Muscle of back (tissue), 13 donors: Measurements from ENCODE around the gene RNF5. TPM values are rescaled to one million over a fixed set of nuclear protein-coding genes. Genes with fewer than 3 reads are reported as not detected.
"Not testable (repeated sequence)": the region's sequence is repeated elsewhere in the genome, so short reads cannot be mapped to it uniquely, and the experiment has no call there.

ENCODE experiments used
- DNase-seq, 3 donors: peaks; one replicate each; pipeline versions ENCODE4 v3.0.0 to v3.0.0-alpha.2; 2013
- long read RNA-seq, 9 donors: transcript quantifications; one replicate each; lab custom pipeline, GENCODE V29; 2026
- polyA plus RNA-seq, 10 donors: library from polyadenylated mRNA; unstranded; fragments of 120-200 nt; gene quantifications; one replicate each; pipeline ENCODE4 v1.2.1, GENCODE V29; 2013; ENCODE audit not compliant: insufficient read length in 10 of 10

The RNF5 gene, protein sequence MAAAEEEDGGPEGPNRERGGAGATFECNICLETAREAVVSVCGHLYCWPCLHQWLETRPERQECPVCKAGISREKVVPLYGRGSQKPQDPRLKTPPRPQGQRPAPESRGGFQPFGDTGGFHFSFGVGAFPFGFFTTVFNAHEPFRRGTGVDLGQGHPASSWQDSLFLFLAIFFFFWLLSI
- 10 to 100 TPM; 39.1 to 54.0 (median 48.7) TPM for polyA plus RNA-seq
- long read RNA-seq, donor 1, transcript RNF5-203 (6 exons, 1,168 nt): major isoform, 23 of 29 reads
- long read RNA-seq, donor 1, partial matches to known transcripts: 6 of 29 reads
- long read RNA-seq, donor 1, other reads (novel, unspliced or antisense): 0 of 29 reads
- long read RNA-seq, donor 2, transcript RNF5-203 (6 exons, 1,168 nt): major isoform, 15 of 15 reads
- long read RNA-seq, donor 2, partial matches to known transcripts: 0 of 15 reads
- long read RNA-seq, donor 2, other reads (novel, unspliced or antisense): 0 of 15 reads
- long read RNA-seq, donor 3: 0 reads
- long read RNA-seq, donor 4, transcript RNF5-203 (6 exons, 1,168 nt): major isoform, 22 of 22 reads
- long read RNA-seq, donor 4, partial matches to known transcripts: 0 of 22 reads
- long read RNA-seq, donor 4, other reads (novel, unspliced or antisense): 0 of 22 reads
- long read RNA-seq, donor 5, transcript RNF5-203 (6 exons, 1,168 nt): major isoform, 26 of 42 reads
- long read RNA-seq, donor 5, partial matches to known transcripts: 16 of 42 reads
- long read RNA-seq, donor 5, other reads (novel, unspliced or antisense): 0 of 42 reads
- long read RNA-seq, donor 6, transcript RNF5-203 (6 exons, 1,168 nt): major isoform, 24 of 55 reads
- long read RNA-seq, donor 6, partial matches to known transcripts: 25 of 55 reads
- long read RNA-seq, donor 6, other reads (novel, unspliced or antisense): 6 of 55 reads
- long read RNA-seq, donor 7, transcript RNF5-203 (6 exons, 1,168 nt): major isoform, 23 of 32 reads
- long read RNA-seq, donor 7, partial matches to known transcripts: 9 of 32 reads
- long read RNA-seq, donor 7, other reads (novel, unspliced or antisense): 0 of 32 reads
- long read RNA-seq, donor 8, transcript RNF5-203 (6 exons, 1,168 nt): major isoform, 17 of 22 reads
- long read RNA-seq, donor 8, partial matches to known transcripts: 5 of 22 reads
- long read RNA-seq, donor 8, other reads (novel, unspliced or antisense): 0 of 22 reads
- long read RNA-seq, donor 9, transcript RNF5-203 (6 exons, 1,168 nt): major isoform, 6 of 6 reads
- long read RNA-seq, donor 9, partial matches to known transcripts: 0 of 6 reads
- long read RNA-seq, donor 9, other reads (novel, unspliced or antisense): 0 of 6 reads

DNA sequence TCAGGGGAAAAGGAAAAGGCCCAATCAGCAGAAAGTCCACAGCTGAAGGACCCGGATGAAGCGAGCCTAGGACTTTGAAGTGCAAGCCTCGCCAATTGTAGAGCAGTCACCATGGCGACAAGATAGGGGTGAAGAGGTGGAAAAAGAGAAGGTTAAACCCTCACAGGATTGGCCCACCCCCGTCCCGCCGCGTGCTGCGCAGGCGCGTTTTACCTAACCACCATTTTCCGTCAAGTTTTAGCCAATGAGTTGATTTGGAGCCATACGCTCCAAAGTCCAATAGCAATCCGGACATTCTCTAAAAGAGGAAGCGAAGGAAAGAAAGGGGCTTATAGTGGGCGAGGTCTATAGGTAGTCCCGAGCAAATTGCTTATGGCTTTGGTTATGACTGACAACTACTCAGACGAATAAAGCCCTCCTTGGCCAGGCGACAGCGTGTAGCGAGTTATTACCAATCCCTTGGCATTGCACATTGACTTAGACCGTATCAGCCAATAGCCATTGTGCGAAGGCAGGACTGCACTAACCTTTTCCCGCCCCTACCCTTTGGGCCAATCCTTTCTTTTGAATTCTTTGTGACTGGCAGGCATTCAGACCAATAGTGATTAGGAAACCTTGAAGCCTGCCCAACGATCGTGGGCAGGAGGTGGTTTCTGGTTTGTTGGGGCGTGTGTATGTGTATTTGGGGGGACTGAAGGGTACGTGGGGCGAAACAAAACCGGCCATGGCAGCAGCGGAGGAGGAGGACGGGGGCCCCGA, at the start of gene RNF5:
TSS of gene RNF5 (plus strand) at position 618 of the 759 bp plus-strand sequence. CDS start at position 725, 107 bp downstream.
- peak; percentile 99 to 100 (median 100) for DNase-seq

DNA sequence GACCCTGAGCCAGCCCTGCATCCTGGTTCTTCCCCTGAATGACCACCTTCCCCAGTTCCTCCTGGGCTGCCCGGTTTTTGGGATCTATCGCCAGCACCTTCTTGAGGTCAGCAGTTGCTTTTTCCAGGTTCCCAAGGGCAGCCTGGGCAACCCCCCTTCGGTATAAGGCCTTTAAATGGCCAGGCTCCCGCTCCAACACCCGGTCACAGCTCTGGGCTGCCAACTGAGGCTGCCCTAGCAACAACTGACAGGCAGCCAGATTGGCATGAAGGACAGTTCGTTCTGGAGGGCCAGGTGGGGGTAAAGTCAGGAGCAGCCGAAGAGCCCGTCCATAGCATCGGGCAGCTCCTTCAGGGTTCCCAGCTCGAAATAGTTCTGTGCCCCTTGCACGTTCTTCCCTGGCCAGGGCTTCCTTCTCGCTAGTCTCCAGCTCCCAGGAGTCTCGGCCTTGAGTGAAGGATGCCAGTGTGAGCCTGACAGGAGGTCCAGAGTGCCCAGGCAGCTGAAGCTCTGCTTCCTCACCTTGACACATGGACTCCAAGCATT, 49.4 kb upstream of the RNF5 start:
- peak in 1 of 3 donors; percentile 10 for DNase-seq

DNA sequence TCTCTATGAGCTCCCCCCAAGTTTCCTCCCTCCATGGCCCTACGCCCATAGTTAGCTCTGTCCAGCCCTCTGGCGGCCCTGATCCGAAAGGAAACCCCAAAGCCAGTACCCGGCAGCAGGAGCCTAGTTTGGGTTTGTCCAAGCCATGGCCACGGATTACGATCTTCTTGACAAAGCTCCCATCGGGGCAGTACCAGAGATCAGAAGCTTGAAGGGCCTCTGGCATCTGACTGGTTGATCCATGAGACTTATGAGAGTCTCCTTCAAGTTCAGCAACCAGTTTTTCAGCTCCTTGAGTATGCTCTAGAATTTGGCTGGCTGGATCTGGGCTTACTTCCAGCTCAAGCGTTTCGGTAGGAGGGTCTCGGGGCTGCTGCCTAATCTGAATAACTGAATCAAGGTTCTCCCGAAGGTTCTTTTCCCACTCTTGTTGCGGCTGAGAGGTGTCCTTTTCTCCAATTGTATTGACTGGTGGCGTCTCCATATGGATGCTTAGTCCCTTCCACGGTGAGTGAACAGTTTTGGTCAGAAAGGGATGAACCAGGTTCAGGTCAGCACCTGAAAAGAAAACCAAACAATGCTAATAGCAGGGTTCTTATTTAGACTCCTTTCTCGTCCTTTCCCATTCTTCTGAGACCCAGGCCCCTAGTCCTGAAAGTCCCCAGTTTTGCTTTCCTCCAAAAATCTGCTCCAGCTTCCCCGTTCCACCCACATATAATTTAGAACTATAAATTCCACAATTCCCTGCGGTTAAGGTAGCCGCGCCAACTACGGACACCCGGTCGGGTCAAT, 48.7 kb upstream of the RNF5 start:
- no peak for DNase-seq

DNA sequence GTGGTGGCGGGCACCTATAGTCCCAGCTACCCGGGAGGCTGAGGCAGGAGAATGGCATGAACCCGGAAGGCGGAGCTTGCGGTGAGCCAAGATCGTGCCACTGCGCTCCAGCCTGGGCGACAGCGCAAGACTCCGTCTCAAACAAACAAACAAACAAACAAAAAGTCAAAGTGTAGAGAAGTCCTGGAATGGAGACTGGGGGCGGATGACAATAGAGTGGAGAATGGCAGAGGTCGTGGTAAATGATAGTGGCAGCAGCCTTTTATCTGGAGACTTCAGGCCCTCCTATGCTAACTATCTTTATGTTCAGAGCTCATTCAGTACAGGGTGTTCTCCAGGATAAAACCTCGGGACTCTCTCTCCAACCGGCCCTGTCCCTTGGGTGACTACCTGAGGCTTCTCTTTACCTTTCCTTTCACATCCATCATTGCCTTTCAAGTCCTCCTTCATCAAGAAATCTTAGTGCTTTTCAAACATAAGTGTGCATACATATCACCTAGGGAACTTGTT, 46.7 kb upstream of the RNF5 start:
- DNase-seq: no peak

DNA sequence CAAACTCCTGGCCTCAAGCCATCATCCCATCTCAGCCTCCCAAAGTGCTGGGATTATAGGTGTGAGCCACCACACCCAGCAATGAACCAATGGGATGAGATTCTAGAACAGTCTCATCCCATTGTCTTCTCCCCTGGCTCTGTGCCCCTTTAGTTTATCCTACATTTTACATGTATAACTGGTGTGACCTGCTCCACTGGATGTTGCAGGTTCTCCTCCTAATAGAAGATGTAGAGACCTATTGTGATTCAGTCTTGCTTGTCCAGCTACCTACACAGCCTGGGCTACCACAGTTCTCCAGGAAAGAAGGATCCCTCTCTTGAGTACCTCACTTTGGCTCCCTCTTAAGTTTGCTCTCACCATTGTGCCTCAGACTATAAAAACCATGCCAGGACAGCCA, 46.1 kb upstream of the RNF5 start:
- DNase-seq: no peak

DNA sequence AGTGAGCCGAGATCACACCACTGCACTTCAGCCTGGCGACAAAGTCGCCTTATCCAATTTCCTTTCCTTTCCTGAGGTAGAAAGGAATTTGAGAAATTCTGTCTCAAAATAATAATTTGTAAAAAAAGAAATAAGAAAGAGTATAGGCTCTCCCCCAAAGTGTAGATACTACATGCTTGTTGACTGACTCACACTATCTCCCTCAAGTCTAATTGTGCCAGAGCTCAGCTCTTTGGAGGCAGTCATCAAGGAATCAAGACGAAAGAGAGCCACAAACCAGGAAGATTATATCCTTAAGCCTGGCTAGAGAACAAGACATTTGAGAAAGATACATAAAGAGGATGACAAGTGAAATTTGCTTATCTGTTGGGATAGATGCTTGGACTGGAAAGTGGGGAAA, 44.4 kb upstream of the RNF5 start:
- no peak for DNase-seq

DNA sequence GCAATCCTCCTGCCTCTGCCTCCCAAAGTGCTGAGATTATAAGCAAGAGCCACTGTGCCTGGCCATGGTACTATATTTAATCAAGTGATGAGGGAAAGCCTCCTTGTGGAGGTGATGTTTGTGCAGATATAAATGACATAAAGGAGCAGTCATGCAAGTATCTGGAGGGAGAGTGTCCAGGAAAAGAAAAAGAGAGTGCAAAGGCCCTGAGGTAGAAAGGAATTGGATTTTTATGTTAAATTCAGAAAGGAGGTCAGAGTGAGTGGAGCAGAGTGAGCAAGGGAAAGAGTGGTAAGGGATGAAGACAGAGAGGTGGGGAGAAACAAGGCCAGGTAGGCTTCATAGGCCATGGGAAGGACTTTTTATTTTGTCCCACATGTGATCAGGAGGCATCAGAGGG, 40.8 kb upstream of the RNF5 start:
- DNase-seq: no peak

DNA sequence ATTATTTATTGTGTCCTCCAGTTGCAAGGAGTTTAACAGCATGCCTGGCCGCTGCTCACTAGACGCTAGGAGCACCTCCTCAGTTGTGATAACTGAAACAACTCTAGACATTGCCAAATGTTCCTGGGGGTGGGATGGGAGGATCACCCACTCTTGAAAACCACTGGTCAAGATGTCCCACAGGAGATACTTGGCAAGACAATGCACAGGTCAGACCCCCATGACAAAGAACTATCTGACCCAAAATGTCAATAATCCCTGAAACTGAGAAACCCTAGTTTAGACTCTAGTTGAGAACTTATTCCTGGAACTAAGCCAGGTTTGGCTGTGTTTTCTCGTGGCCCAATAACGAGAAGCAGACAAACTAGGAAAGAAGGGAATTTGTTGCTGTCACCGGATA, 38.6 kb upstream of the RNF5 start:
- DNase-seq: no peak

DNA sequence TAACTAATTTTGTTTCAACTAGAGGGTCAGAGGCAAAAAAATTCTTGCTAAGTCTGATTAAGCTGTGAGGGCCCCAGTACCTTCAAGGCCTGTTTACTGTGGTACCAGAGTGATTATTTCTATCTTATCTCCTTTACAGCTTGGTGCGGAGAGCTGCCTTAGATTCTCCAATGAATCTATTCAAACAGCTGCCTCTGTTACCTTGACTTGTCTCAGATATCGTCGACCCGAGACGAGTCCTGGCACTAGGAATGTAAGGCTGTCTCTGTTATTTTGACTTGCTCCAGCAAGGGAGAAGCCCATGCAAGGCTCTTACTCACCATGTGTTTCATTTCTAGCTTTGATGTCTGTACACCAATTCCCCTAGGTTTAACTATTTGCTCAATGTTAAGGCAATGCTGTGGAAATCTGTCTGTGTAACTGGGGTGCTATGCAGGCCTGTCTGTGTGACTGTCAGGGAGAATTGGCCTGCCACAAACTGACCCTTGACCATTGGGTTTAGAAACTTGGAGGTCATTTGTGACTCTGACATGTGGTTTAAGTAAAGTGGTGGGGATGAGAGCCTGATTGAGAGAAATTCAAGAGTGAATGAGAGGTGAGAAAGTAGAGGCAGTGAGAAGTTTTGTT, 37.7 kb upstream of the RNF5 start:
- DNase-seq: no peak

DNA sequence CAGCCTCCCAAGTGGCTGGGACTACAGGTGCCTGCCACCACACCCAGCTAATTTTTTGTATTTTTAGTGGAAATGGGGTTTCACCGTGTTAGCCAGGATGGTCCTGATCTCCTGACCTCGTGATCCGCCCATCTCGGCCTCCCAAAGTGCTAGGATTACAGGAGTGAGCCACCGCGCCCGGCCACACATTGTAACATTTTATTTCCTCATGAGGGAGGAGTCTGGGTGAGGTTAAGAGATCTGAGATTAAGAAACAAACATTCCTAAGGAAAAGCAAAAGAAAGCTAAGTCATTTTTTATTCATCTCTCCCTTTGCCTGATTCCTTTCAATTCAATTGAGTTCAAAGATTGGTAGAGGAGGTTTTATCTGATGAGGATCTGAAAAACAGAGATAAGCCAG, 34.0 kb upstream of the RNF5 start:
- not testable (repeated sequence) for DNase-seq

DNA sequence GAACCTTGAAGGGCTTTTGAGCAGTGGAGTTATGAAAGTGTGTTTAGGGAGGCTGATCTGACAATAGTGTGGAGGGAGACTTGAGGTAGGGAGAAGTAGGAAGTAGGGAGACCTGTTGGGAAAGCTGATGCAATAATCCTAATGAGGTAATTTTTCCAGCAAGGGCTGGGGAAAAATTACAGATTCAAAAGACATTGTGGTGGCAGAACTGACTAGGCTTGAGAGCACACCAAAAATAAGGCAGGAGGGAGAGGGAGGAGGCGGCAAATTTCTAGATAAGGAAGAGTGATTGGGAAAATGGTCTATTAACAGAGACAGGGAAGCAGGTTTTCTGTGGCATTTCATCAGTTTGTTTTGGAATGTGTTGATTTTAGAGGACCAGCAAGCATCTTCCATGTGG, 31.9 kb upstream of the RNF5 start:
- DNase-seq: no peak

DNA sequence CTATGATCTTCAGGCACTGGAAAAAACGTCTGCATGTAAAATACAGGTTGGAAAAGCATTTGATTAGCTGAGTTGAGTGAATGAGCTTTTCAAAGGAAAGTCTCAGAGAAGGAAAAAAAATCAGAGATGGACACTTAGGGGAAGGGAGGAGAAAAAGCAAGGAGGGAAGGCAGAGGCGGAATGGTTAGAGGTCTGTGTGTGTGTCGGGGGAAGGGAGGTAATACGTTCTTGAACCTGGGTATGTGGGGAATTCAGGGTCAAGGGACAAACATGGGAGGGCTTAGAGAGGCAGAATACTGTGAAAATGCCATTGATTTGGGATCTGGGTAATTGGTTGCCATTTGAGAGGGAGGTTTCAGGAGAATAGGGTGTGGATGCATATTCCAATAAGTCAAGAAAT, 31.5 kb upstream of the RNF5 start:
- no peak for DNase-seq

DNA sequence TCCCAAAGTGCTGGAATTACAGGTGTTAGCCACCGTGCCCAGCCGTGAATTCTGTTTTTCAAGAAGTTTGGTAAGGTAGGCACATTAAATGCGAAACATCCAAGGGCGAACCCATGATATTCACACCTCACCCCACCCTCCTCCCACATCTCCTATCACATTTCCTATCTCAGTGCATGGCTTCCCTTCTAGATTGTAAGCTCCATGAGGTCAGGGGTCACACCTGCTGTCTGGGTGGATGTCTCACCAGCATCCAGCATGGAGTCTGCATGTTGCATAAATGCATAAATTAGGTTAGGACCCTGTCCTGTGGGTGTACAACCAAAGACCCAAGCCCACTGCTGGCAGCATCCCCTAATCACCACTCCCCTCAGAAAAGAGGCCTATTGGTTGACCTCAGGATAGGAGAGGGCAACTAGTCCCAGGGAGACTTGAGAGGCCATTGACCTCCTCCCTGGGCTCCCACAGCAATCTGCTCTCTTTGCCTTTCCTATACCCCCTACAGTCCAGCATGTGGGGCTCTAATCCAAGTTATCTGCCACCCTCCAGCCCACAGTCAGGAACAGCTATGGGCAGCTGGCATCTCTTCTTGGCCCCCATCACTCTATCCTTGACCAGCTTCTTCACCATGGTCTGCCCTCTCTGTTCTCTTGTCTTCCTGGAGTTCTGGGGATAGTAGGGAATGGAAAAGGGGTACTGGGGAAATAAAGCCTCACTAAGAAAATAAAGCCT, 30.6 kb upstream of the RNF5 start:
- no peak for DNase-seq

DNA sequence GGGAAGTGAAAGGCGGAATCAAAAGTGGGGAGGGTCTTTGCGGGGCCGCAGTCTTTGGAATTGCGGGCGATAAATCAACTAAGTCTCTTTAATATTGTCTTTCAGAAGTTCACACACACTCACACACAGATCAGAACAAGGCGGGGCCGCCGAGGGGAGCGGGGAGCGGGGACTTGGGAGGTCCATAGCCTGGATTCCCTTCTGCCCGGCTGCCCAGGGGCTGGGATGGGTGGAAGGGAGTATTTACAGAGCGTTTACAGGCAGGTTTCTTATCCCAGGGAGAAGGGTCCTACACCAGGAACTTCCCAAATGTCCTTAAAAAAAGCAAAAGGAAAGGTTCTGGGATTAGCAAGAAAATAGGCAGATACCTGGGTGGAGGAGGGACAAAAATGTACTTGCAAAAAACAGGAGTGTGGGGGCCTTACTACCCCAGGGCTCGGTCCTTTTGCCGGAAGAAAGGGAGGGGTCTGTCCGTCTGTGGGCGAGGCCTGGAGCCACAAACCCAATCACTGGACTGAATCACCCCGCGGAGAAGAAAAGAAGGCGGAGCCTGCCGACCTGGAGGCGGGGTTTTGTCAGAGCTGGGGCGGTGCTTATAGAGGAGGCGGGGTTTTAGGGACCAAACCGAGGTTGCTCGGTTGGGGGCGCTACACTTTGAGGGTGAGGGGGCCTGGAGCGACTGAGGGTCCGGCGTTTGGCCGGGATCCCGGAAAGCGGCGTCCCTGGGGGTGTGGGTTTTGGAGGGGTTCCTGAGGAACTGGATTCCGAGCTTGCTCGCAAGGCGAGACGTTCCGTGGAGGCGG, 29.7 kb upstream of the RNF5 start:
- DNase-seq: peak in 2 of 3 donors; percentile 59 to 73

DNA sequence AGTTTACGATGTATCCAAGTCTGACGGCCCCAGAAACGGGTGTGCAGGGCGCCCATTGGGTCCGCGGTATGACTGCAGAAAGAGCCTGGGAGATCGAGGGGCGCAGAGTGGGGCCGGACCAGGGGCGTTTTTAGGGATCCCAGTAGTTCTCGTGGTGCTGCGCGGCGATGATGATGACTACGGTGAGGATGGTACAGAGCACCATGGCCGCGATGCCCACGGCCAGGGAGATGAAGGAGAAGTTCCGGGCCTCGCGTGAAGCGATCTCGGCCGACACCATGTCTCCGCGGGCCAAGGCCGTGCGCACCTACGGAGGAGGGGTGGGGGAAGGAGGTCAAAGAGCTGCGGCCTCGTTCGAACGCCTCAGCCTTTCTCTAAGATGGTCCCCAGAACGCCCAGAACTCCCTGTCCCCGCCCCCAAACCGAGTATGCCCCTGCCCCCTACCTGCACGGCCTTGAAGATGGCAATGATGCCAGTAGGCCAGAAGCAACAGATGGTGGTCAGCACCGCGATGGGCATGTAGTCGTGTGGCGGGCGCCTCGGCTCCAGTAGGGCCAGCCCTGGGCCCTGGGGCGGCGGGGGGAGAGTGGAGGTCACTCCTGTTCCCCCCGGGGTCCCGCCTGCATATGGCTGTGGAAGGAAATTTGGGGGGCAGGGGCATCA, 29.0 kb upstream of the RNF5 start:
- no peak for DNase-seq

DNA sequence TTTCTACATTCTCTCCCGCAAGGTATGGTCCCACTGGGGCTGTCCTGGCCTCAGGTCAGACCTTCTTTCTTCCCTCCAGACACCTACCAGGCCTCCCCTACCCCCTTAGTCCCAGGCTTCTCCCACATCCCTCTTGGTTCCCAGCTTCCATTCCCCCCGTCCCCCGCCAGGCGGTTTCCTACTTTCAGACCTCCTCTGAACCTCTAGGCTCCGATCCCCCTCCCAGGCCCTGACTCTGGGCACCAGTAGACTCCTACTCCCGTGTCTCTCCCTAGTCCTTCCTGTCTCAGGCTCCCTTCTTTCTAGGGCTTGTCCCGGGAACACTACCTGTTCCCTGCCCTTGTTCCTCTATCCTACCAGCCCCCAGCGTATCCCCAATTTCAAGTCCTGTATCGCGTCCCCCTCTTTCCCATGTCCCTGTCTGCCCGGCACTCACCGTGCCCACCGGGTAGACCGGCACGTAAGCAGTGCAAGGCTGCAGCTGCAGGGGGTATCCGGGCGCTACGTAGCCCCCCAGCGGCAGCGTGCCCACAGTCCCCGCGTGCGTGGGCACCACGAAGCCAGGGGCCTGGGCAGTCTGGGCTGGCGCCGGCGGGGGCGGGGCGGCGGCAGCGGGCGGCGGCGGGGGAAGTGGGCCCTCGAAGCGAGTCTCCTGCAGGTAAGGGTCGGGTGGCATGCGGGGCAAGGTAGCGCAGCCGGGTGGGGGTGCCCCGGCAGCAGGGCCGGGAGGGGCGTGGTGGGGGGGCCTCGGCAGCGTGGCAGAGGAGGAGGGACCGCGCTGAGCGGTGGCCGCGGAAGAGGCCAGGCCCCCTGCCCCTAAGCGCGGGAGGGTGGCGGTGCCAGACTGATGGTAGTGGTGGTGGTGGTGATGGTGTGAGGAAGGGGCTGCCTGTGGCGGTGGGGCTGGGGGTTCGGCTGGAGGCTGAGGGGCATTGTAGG, 28.0 kb upstream of the RNF5 start:
- no peak for DNase-seq
